GM19239 (cell line): ENCODE data around the gene OR2T1.
"Not testable (repeated sequence)": the region's sequence is repeated elsewhere in the genome, so short reads cannot be mapped to it uniquely, and the experiment has no call there.

Source experiments
- DNase-seq: peaks from one replicate; pipeline ENCODE4 v3.0.0; 2011; ENCODE audit warnings: low spot score; ENCODE audit not compliant: insufficient read length
- FAIRE-seq: peaks from 2 replicates; lab custom pipeline; 2011; peaks lifted over from hg19 to GRCh38; lab: Jason Lieb, UNC

OR2T1 gene

GRCh38 chr1:248402748-248403147 lies at the start of gene OR2T1:
Gene OR2T1, plus strand, starts transcription at chr1:248403048. Its CDS starts 3,100 bp downstream, at chr1:248406148.
- FAIRE-seq, result no peak
- no peak for DNase-seq

GRCh38 chr1:248359415-248359814 lies 43.4 kb upstream of the OR2T1 start:
- FAIRE-seq (no peak), DNase-seq (no peak)

GRCh38 chr1:248361121-248361715 lies 41.6 kb upstream of the OR2T1 start, which contains the start of gene OR2T4:
Gene OR2T4, plus strand, starts transcription at chr1:248361665. Its CDS starts 0 bp downstream, at chr1:248361665.
- FAIRE-seq (no peak), DNase-seq (no peak)

- DNase-seq (no peak), FAIRE-seq (no peak)
Observed at GRCh38 chr1:248366609-248367008, 36.2 kb upstream of the OR2T1 start.

GRCh38 chr1:248372394-248372793 lies 30.5 kb upstream of the OR2T1 start:
- DNase-seq, result no peak
- FAIRE-seq, result no peak

- FAIRE-seq (no peak), DNase-seq (no peak)
Observed at GRCh38 chr1:248373761-248374160, 29.1 kb upstream of the OR2T1 start.

GRCh38 chr1:248375446-248375845 lies 27.4 kb upstream of the OR2T1 start, which contains the start of gene OR2T6:
Gene OR2T6, plus strand, starts transcription at chr1:248375746. Its CDS starts 11,863 bp downstream, at chr1:248387609.
- no peak for DNase-seq
- FAIRE-seq, result no peak

- no peak for DNase-seq
- no peak for FAIRE-seq
Observed at GRCh38 chr1:248376916-248377315, 25.9 kb upstream of the OR2T1 start.

- peak; percentile 35 for FAIRE-seq
- DNase-seq, result no peak
Observed at GRCh38 chr1:248380854-248381253, 22.0 kb upstream of the OR2T1 start.

- FAIRE-seq (no peak), DNase-seq (no peak)
Observed at GRCh38 chr1:248388426-248388825, 14.4 kb upstream of the OR2T1 start.

- no peak for DNase-seq
- FAIRE-seq, result no peak
Observed at GRCh38 chr1:248393050-248393449, 9.8 kb upstream of the OR2T1 start.

GRCh38 chr1:248404024-248404423 lies 1.2 kb downstream of the OR2T1 start:
- no peak for DNase-seq
- FAIRE-seq, result peak; percentile 99

- DNase-seq, result no peak
- peak; percentile 18 for FAIRE-seq
Observed at GRCh38 chr1:248406721-248407692, 4.2 kb downstream of the OR2T1 start.

- FAIRE-seq (peak; percentile 79), DNase-seq (no peak)
Observed at GRCh38 chr1:248416226-248416625, 13.4 kb downstream of the OR2T1 start.

GRCh38 chr1:248417854-248418253 lies 15.0 kb downstream of the OR2T1 start:
- FAIRE-seq, result no peak

GRCh38 chr1:248421384-248421783 lies 18.5 kb downstream of the OR2T1 start:
- FAIRE-seq (peak; percentile 18), DNase-seq (no peak)

More at GRCh38 chr1:248417854-248418253, 15.0 kb downstream of the OR2T1 start:
- no peak for DNase-seq

GRCh38 chr1:248427526-248428191 lies 24.8 kb downstream of the OR2T1 start:
- not testable (repeated sequence) for FAIRE-seq, DNase-seq

GRCh38 chr1:248428192-248428533 lies 25.3 kb downstream of the OR2T1 start:
- peak; percentile 100 for FAIRE-seq
- DNase-seq, result not testable (repeated sequence)

- not testable (repeated sequence) for DNase-seq, FAIRE-seq
Observed at GRCh38 chr1:248431683-248432082, 28.8 kb downstream of the OR2T1 start.

- FAIRE-seq, DNase-seq: not testable (repeated sequence)
Observed at GRCh38 chr1:248432201-248432600, 29.4 kb downstream of the OR2T1 start.
